Activated T-helper 1 cell treated with Interleukin-2 at 50 U/mL for 16 hours (primary cell): ENCODE results near the gene ANG.
"Not testable (repeated sequence)": the region's sequence is repeated elsewhere in the genome, so short reads cannot be mapped to it uniquely, and the experiment has no call there.

ENCODE experiments used
- DNase-seq: peaks from one replicate; pipeline ENCODE4 v3.0.0-alpha.2; 2020; ENCODE audit warnings: low read depth

ANG gene

GRCh38 chr14:20699931-20700330, 11.4 kb downstream of the ANG start:
- DNase-seq: no peak

DNA sequence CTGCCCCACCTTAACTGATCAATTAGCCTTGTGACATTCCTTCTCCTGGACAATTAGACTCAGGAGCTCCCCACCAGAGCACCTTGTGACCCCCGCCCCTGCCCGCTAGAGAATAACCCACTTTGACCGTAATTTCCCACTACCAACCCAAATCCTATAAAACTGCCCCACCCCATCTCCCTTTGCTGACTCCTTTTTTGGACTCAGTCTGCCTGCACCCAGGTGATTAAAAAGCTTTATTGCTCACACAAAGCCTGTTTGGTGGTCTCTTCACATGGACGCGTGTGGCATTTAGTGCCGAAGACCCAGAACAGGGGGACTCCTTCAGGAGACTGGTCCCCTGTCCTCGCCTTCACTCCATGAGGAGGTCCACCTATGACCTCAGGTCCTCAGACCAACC, 12.4 kb downstream of the ANG start:
- not testable (repeated sequence) for DNase-seq

GRCh38 chr14:20706657-20707355, 18.2 kb downstream of the ANG start:
- no peak for DNase-seq

DNA sequence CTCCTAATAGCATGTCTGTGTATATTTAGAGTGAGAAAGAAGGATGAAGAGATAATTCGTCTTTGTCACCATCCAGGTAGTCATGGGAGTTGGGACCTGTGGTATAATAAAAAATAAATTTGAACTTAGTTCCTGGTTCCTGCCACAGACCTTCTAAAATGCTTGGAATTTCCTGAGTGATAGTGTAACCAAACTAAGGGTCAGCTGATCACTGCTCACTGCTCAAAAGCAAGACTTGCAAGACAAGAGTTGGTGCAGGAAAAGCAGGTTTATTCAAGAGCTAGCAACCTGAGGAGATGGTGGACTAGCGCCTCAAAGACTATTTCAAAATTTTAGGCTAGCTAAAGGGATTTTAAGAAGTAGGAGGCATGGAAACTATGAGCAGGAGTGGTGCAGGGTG, 19.1 kb downstream of the ANG start:
- DNase-seq: no peak

GRCh38 chr14:20711261-20711660, 22.7 kb downstream of the ANG start:
- DNase-seq: no peak

DNA sequence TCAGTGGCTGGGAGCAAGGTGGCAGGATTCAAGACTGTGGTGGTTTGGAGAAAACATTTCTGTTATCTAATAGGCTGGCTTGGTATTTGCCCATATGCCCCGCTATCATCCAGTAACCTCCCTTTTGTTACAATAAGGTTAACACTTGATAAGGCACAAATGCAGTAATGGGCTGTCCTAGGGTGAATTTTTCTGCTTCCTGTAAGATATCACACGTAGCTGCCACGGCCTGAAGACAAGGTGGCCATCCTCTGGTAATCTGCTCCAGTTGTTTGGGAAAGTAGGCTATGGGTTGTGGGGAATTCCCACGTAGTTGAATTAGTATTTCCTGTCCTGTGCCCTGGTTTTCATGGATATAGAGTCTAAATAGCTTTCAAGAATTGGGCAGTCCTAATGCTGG, 23.1 kb downstream of the ANG start:
- DNase-seq: no peak

GRCh38 chr14:20712904-20713303, 24.3 kb downstream of the ANG start:
- no peak for DNase-seq

- no peak for DNase-seq
Measured at GRCh38 chr14:20714593-20715250, 26.2 kb downstream of the ANG start.

DNA sequence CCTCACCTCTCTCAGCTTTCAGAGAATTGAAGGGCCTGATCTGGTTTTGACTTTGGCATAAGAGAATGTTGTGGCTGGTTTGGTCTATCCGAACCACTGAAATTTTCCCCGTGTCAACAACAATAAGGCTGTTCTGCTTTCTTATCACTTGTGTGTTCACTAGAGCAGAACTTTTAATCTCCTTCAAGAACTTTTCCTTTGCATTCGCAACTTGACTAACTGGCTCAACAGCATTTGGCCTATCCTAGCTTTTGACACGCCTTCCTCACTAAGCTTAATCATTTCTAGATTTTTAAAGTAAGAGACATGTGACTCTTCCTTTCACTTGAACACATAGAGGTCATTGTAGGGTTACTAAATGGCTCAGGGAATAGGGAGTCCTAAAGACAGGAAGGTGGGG, 31.2 kb downstream of the ANG start:
- no peak for DNase-seq

DNA sequence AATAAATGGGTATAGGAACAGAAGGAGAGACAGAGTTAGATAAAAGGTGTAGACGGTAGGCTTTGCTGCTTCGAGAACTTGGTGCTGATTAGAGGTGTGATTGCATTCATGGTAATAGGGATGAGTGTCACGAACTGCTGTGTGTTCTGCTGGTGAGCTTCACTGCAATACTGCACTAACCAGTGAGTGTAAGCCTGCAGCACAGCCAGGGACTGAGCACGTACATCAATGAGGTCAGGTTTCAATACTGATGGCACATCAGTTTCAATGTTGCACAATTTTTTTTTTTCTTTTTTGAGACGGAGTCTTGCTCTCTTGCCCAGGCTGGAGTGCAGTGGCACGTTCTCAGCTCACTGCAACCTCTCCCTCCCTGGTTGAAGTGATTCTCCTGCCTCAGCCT, 32.2 kb downstream of the ANG start:
- DNase-seq: no peak

DNA sequence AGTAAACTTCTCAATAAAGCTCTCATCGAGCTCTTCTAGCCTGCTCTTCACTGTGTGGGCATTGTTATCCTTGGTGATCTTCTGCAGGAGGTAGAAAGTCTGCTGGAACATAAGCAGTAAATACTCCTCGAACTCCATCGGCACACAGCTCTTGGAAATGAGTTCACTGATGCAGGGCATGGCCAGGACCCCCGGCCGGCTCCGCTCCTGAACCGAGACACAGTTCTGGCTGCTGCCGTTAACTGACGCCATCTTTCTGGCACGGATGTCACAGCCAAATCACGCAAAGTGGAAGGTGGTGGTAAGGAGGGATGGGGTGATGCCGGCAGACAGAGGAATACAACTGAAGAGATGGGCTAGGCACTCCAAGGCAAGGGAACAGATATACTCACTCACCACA, 33.5 kb downstream of the ANG start:
- no peak for DNase-seq

DNA sequence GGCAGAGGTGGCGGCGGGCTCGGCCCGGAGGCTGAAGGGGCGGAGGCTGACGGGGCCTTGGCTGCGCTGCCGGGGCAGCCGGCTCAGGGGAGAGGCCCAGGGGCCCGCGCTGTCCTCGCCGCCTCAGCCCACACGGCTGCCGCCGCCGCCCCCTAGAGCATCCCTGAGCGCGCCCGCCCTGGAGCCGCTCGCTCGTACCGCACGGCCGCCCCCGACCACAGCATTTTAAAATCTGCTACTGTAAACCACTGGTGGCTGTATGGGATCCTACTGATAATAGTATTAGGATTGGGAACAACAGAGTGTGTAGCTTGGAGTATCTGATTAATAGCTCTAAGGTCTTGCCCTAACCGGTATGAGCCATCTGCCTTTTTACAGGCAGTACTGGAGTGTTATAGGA, 34.9 kb downstream of the ANG start:
- DNase-seq: no peak

GRCh38 chr14:20726121-20726520, 37.6 kb downstream of the ANG start:
- not testable (repeated sequence) for DNase-seq

- DNase-seq: no peak
Measured at GRCh38 chr14:20726531-20726930, 38.0 kb downstream of the ANG start.

DNA sequence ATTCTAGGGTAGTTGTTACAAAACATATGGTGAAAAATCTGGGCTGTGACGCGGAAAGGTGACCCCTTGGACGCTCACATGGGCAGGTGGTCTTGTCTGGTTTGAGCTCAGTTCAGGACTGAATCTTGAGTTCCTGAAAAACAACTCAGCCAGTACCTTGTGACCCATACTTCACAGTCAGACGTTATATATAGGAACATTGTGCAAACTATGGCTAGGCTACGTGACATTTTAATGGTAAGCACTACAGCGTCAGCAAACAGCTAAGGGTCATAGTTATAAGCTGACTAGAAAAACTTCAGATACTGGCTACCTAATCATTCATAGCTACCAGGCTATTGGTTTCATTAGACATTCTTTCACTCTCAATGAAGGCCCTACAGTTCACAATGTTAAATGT, 42.3 kb downstream of the ANG start:
- DNase-seq: no peak

GRCh38 chr14:20732477-20732876, 43.9 kb downstream of the ANG start:
- DNase-seq: no peak

DNA sequence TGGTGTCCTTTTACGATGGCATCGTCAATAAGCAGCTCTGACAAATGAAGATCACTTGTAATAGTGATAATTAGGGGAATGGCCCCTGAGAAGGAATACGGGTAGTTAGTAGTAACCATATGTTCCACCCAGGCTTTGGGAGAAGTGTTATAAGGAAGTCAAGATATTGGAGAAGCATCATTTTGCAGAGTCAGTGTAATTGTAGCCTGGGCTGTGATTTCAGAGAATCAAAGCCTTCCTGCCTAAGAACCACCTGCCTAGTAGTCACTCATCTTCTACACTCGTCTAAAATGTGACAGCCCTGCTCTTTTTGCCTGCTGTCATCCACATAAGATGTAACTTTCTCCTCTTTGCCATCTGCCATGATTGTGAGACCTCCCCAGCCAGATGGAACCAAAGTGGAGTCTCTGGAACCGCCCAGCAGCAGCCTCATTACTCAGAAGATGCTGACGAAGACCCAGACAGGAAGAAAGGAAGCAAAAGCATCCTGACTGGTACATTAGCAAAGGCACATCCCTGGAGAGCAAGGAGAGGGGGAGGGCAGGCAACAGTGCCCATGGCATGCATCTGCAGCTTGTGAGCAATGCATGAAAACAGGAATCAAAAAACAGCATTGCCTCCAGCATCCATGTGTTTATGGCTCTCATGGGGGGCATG, 44.5 kb downstream of the ANG start:
- DNase-seq: no peak

DNA sequence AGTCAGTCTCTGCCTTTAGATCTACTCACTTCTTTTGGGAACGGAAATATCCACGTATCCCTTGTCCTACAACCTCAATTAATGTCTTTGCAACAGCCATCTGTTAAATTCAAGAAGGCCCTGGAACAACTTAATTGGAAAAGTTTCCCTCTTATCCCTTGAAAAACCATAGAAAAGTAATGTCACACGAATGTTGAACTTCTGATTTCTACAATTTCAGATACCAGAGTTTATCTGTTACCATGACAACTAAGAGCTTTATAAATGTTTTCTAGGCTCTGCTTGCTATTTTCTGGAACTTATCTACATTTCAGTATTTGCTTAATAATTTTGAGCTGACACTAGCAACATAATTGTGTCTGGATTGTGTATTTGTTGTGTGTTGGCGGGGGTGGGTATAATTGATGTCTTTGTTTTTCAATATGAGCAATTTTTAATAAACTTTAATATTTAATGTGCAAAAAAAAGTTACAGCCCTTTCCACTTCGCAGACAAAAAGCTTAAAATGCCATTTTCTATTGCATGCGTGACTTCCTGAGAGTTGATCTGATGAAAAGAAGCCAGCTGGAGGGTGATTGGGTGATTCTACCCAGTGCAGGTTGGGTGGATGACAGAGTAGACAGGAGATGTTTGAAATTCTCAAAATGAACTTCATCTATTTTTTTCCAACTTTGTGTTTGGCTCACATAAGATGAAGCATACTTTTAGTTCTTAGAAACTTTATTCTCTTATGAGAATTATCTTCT, 45.3 kb downstream of the ANG start:
- DNase-seq: no peak

DNA sequence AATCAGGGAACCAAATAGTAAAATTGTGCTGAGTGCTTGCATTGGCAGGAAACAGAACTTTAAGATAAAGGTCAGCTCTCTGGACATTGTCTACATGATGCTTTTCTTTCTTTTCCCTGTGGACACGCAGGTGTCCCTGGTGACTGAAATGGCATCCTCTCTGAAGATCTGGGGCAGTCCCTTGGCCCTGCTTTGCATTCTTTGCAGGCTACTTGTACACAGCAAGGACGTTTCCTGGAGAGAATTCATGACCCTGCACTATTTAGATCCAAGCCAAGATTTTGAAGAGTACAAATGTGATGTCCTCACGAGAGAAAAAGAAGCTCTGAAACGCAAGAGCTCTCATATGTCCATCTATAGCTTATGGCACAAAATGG, 45.9 kb downstream of the ANG start:
- no peak for DNase-seq

DNA sequence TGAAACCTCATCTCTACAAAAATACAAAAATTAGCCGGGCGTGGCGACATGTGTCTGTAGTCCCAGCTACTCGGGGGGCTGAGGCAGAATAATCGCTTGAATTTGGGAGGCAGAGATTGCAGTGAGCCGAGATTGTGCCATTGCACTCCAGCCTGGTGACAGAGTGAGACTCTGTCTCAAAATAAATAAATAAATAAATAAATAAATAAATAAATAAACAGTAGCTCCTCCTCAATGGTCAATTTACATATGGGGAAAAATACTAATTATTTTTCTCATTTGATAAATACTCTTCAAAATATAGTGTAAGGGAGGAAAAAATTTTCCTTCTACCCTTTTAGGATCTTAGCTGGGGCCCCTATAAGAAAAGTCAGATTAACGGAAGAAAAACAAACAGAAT, 49.7 kb downstream of the ANG start:
- DNase-seq: not testable (repeated sequence)

GRCh38 chr14:20742132-20742531, 53.6 kb downstream of the ANG start:
- DNase-seq: no peak

- DNase-seq: no peak
Measured at GRCh38 chr14:20743556-20743955, 55.0 kb downstream of the ANG start.
